Peyer's patch (tissue), 4 donors: Measurements from ENCODE around the gene ALOX5. TPM values are rescaled to one million over a fixed set of nuclear protein-coding genes. Genes with fewer than 3 reads are reported as not detected.
"Not testable (repeated sequence)": the region's sequence is repeated elsewhere in the genome, so short reads cannot be mapped to it uniquely, and the experiment has no call there.

Experiments used
- DNase-seq, 3 donors: peaks; one replicate each; pipeline ENCODE4 v3.0.0-alpha.2; 2017 to 2019
- H3K27ac ChIP-seq, 4 donors: fragments of 200-600 bp; sonication (generic); one replicate each; pipeline ENCODE4 v1.5.1; 2016 to 2019
- H3K27me3 ChIP-seq, 2 donors: fragments of 200-600 bp; sonication (generic); one replicate each; pipeline ENCODE4 v1.5.1; 2019
- H3K36me3 ChIP-seq, 3 donors: fragments of 200-600 bp; sonication (generic); one replicate each; pipeline ENCODE4 v1.5.1; 2016 to 2019
- H3K4me1 ChIP-seq, 4 donors: fragments of 200-600 bp; sonication (generic); one replicate each; pipeline ENCODE4 v1.5.1; 2016 to 2019
- H3K4me3 ChIP-seq, 4 donors: fragments of 200-600 bp; sonication (generic); 1 replicate in 3 of 4; 2 replicates in 1 of 4; pipeline ENCODE4 v1.5.1; 2016 to 2019; ENCODE audit warnings: mild to moderate bottlenecking in 1 of 4
- H3K9me3 ChIP-seq, 4 donors: fragments of 200-600 bp; sonication (generic); one replicate each; pipeline ENCODE4 v1.5.1; 2016 to 2019; ENCODE audit warnings: mild to moderate bottlenecking in 1 of 4
- POLR2A ChIP-seq, 2 donors: fragments of 450-650 bp; IDR thresholded peaks; one replicate each; pipeline ENCODE4 v1.5.1; 2017; ENCODE audit warnings: antibody characterized with exemption in 2 of 2, mild to moderate bottlenecking in 2 of 2, moderate library complexity in 2 of 2
- total RNA-seq, 4 donors: library from RNA; depleted of rRNA; stranded (reverse); fragments of >200 nt; gene quantifications; one replicate each; pipeline ENCODE4 v1.1.0, GENCODE V29; 2016
- TF ChIP-seq, protein P1 (sequence below), 6 experiments: fragments of 450-650 bp in 4 of 6; fragments of 200-600 bp in 2 of 6; sonication (generic) in 1 of 6; IDR thresholded peaks; one replicate each; pipeline ENCODE4 v1.5.1; 2017 to 2019; ENCODE audit warnings: antibody characterized with exemption in 6 of 6, mild to moderate bottlenecking in 3 of 6, moderate library complexity in 1 of 6

Gene ALOX5
- total RNA-seq, 4 donors from 2014 or later: 24.0 to 187 (median 31.6) TPM

DNA sequence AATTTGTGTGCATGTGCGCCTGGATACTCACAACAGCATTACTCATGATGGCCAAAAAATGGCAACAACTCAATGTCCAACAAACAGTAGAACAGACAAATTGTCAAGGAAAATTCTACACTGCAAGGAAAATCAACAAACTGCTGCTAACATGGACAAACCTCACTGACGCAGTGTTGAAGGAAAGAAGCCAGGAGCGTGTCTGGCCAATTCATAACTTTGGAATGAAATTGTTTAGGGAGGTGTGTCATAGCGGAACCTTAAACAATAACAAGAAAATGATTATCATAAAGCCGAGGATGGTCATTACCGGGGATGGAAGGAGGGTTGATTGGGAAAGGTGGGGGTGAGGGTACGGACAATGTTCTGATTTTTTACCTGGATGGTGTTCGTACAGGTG, 29.1 kb downstream of the ALOX5 start:
- H3K9me3 ChIP-seq: no peaks in the 10 kb centered on the region
- peak overlapping the region in 1 of 4 donors; percentile 8 for H3K27ac ChIP-seq
- H3K36me3 ChIP-seq: no peaks in the 10 kb centered on the region
- no peak for DNase-seq
- H3K4me3 ChIP-seq: no peak overlapping the region
- no peaks in the 10 kb centered on the region for H3K4me1 ChIP-seq
- H3K27me3 ChIP-seq: no peaks in the 10 kb centered on the region
- no peak for TF ChIP-seq POLR2A (IDR thresholded peaks at IDR 0.05)
- TF ChIP-seq, protein P1, sequence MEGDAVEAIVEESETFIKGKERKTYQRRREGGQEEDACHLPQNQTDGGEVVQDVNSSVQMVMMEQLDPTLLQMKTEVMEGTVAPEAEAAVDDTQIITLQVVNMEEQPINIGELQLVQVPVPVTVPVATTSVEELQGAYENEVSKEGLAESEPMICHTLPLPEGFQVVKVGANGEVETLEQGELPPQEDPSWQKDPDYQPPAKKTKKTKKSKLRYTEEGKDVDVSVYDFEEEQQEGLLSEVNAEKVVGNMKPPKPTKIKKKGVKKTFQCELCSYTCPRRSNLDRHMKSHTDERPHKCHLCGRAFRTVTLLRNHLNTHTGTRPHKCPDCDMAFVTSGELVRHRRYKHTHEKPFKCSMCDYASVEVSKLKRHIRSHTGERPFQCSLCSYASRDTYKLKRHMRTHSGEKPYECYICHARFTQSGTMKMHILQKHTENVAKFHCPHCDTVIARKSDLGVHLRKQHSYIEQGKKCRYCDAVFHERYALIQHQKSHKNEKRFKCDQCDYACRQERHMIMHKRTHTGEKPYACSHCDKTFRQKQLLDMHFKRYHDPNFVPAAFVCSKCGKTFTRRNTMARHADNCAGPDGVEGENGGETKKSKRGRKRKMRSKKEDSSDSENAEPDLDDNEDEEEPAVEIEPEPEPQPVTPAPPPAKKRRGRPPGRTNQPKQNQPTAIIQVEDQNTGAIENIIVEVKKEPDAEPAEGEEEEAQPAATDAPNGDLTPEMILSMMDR (IDR thresholded peaks at IDR 0.05): no peak

DNA sequence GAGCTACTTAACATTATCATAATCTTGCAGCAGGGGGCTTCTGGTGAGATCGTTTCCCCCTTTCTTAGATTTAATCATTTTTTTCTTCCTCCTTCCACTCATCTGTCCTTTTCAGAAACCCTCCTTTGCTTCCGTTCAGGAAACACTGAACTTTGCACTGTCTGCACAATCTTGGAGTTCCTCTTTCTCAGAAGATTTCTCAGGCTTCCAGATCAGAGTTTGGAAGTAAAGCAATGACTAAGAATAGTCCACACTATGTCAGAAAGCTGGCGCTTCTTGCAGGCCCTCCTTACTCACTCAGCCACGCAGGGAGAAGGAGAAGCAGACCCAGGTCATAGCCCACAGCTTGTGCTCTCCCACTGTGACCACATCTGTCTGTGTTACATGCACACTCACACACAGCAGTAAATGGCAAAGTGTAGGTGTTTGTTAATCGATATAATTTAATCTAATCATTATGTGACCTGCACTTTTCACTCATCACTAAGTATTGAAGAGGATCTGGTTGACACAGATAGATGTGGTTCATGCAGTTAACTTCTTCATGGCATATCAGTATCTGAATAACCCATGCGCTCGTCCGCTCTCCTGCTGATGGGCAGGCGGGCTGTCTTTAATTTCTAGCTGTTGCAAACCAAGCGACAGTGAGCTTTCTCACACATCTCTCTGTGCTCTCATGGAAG, 30.2 kb downstream of the ALOX5 start:
- TF ChIP-seq, protein P1 (IDR thresholded peaks at IDR 0.05): no peak
- TF ChIP-seq POLR2A (IDR thresholded peaks at IDR 0.05): no peak
- peak in 1 of 3 donors; percentile 48 for DNase-seq
- H3K9me3 ChIP-seq: no peaks in the 10 kb centered on the region
- peak overlapping the region in 3 of 4 donors; percentile 4 to 11 (median 8) for H3K27ac ChIP-seq
- H3K4me1 ChIP-seq: no peaks in the 10 kb centered on the region
- H3K27me3 ChIP-seq: no peaks in the 10 kb centered on the region
- no peaks in the 10 kb centered on the region for H3K36me3 ChIP-seq
- H3K4me3 ChIP-seq: no peak overlapping the region

DNA sequence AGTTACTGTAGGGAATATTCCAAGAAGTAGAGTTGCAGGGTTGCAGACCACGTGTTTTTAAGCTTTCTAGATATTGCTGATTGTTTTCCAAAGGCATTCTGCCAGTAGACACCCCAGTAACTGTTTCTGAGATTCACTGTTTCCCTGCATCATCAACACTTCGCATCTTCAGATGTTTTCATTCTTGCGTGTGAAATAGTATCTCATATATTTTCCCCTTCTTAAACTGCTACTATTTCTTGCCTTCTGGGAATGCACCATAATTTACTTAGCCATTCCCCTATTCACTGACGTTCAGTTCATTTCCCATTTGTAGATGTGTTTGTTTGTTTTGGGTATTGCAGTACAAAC, 30.7 kb downstream of the ALOX5 start:
- no peak for DNase-seq
- no peaks in the 10 kb centered on the region for H3K4me1 ChIP-seq
- H3K36me3 ChIP-seq: no peaks in the 10 kb centered on the region
- TF ChIP-seq, protein P1 (IDR thresholded peaks at IDR 0.05): no peak
- no peak for TF ChIP-seq POLR2A (IDR thresholded peaks at IDR 0.05)
- H3K9me3 ChIP-seq: no peaks in the 10 kb centered on the region
- H3K27ac ChIP-seq: peak overlapping the region in 2 of 4 donors; percentile 4 to 11
- H3K27me3 ChIP-seq: no peaks in the 10 kb centered on the region
- H3K4me3 ChIP-seq: no peak overlapping the region

DNA sequence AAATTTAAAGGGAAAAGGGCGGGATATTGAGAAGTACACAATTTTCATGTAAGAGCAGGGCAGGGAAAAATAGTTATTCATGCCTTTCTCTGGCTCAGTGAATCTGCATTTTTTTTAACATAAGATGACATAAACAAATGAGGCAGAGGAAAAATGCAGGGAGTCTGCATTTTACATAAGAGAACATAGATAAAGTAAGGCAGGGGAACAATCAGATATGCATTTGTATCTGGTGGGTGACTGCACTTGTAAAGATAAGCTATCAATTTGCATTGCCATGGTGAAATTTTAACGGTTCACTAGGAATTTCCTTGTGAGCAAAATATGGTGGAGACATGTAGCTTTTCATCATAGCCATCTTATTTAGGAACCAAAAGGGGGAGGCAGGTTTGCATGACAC, 33.5 kb downstream of the ALOX5 start:
- no peaks in the 10 kb centered on the region for H3K27me3 ChIP-seq
- no peak for DNase-seq

DNA sequence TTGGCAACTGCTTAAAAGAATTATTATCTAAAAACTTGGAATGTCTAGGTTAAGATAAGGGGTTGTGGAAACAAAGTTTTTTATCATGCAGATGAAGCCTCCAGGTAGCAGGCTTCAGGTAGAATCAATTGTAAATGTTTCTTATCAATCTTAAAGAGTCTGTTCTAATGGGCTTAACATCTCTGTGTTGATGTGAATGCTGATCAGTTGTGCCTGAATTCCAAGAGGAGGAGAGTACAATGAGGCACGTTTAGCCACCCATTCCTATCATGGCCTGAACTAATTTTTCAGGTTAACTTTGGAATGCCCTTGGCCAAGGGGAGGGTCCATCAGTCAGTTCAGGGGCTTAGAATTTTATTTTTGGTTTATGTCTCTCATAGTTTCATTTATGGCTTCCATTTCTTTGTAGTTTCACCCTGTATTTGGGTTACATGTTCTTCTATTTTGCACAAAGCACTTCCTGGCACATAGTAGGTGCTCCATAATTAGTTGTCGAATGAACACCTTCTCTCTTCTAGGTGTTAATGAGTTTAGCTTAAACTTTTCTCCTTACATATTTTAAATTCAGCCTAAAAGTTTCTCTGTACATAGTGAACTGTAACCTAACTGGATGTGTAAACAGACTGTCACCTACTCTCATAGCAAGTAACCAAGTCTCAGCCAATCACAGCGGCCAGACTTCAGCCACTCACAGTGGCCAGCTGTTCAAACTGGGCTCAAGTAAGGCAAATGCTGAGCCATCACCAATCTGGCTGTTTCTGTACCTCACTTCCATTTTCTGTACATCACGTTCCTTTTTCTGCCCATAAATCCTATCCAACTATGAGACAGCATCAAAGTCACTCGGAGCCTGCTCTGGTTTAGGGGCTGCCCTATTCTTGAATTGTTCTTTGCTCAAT, 34.7 kb downstream of the ALOX5 start:
- Histone ChIP-seq H3K36me3 (no peaks in the 10 kb centered on the region), H3K27ac (no peak overlapping the region), H3K4me3 (no peak overlapping the region), H3K27me3 (no peaks in the 10 kb centered on the region), H3K4me1 (no peaks in the 10 kb centered on the region), H3K9me3 (no peaks in the 10 kb centered on the region)
- TF ChIP-seq, protein P1 (IDR thresholded peaks at IDR 0.05): no peak
- TF ChIP-seq POLR2A (IDR thresholded peaks at IDR 0.05): no peak
- no peak for DNase-seq

More for the DNA sequence above, 33.5 kb downstream of the ALOX5 start:
- no peaks in the 10 kb centered on the region for H3K9me3 ChIP-seq
- no peaks in the 10 kb centered on the region for H3K4me1 ChIP-seq
- H3K4me3 ChIP-seq: no peak overlapping the region
- no peak overlapping the region for H3K27ac ChIP-seq
- no peaks in the 10 kb centered on the region for H3K36me3 ChIP-seq
- TF ChIP-seq POLR2A (IDR thresholded peaks at IDR 0.05): no peak
- TF ChIP-seq, protein P1 (IDR thresholded peaks at IDR 0.05): no peak

DNA sequence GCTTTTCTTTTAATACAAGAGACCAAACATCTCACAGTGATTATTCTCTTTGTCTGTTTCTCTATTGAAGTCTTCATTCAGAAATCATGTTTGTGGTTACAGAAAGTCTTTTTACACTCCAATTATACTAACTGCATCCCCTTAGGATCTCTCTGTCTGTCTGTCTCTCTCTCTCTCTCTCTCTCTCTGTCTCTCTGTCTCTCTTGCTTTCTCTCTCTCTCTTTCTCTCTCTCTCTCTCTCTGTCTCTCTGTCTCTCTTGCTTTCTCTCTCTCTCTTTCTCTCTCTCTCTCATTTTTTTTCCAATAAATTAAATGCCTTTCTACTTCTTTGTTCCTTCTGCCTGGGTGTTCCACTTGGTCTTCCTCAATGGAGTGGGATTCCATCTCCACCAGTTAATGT, 35.3 kb downstream of the ALOX5 start:
- H3K4me1 ChIP-seq, H3K4me3 ChIP-seq, H3K36me3 ChIP-seq, DNase-seq, H3K27ac ChIP-seq, H3K27me3 ChIP-seq, H3K9me3 ChIP-seq: not testable (repeated sequence)
